GM19467 (cell line): ENCODE data around the gene TLCD2.
A peak's percentile ranks its signal among the peaks of the same experiment; 100 is the strongest.
"Not testable (repeated sequence)": the region's sequence is repeated elsewhere in the genome, so short reads cannot be mapped to it uniquely, and the experiment has no call there.

ENCODE experiments used
- ATAC-seq: cut with Tn5 transposase; IDR thresholded peaks from one replicate; pipeline ENCODE4 v1.9.1; 2021; ENCODE audit warnings: mild to moderate bottlenecking, moderate library complexity; ENCODE audit not compliant: unreplicated experiment

TLCD2 gene

GRCh38 chr17:1736348-1737281, 26.4 kb upstream of the TLCD2 start:
- no peak for ATAC-seq

GRCh38 chr17:1735834-1736347, 25.7 kb upstream of the TLCD2 start:
- no peak for ATAC-seq

GRCh38 chr17:1735418-1735817, 25.2 kb upstream of the TLCD2 start:
- no peak for ATAC-seq

GRCh38 chr17:1733759-1734158, 23.6 kb upstream of the TLCD2 start:
- ATAC-seq, result no peak

GRCh38 chr17:1732833-1733321, 22.7 kb upstream of the TLCD2 start:
- no peak for ATAC-seq

GRCh38 chr17:1732241-1732832, 22.2 kb upstream of the TLCD2 start:
- ATAC-seq, result no peak

GRCh38 chr17:1731194-1731506, 21.0 kb upstream of the TLCD2 start:
- ATAC-seq, result no peak

- no peak for ATAC-seq
Observed at GRCh38 chr17:1730326-1731193, 20.4 kb upstream of the TLCD2 start.

- no peak for ATAC-seq
Observed at GRCh38 chr17:1729966-1730325, 19.8 kb upstream of the TLCD2 start.

- no peak for ATAC-seq
Observed at GRCh38 chr17:1727876-1728630, 17.9 kb upstream of the TLCD2 start.

GRCh38 chr17:1727258-1727789, 17.1 kb upstream of the TLCD2 start:
- ATAC-seq, result no peak

- no peak for ATAC-seq
Observed at GRCh38 chr17:1726626-1727257, 16.6 kb upstream of the TLCD2 start.

- ATAC-seq, result no peak
Observed at GRCh38 chr17:1725642-1726511, 15.7 kb upstream of the TLCD2 start.

- ATAC-seq, result peak; percentile 27
Observed at GRCh38 chr17:1724869-1725641, 14.9 kb upstream of the TLCD2 start.

GRCh38 chr17:1724351-1724868, 14.2 kb upstream of the TLCD2 start, which contains the start of gene WDR81:
TSS of gene WDR81 (plus strand) at chr17:1724704. CDS start at chr17:1724960, 256 bp downstream.
- peak; percentile 53 for ATAC-seq

- not testable (repeated sequence) for ATAC-seq
Observed at GRCh38 chr17:1722022-1722421, 11.8 kb upstream of the TLCD2 start.

- no peak for ATAC-seq
Observed at GRCh38 chr17:1720856-1721386, 10.7 kb upstream of the TLCD2 start.
